Astrocyte of the spinal cord (primary cell): ENCODE measurements around the gene SMARCA4.

Source experiments
- DNase-seq: peaks from one replicate; pipeline ENCODE4 v3.0.0; 2011; ENCODE audit warnings: low read depth, low spot score
- H3K4me3 ChIP-seq: 2 replicates; pipeline ENCODE4 v1.5.1; 2011; ENCODE audit warnings: low read depth, mild to moderate bottlenecking, low read length, moderate library complexity
- CTCF ChIP-seq: IDR thresholded peaks from 2 replicates; pipeline ENCODE4 v1.5.1; 2012; ENCODE audit warnings: low read depth, mild to moderate bottlenecking, low read length, inconsistent platforms
- in situ Hi-C: cut with HindIII; loops from 2 replicates; pipeline ENCODE4 v1.10.0; 2017; ENCODE audit warnings: low sequenced_read_pairs

Gene SMARCA4

DNA sequence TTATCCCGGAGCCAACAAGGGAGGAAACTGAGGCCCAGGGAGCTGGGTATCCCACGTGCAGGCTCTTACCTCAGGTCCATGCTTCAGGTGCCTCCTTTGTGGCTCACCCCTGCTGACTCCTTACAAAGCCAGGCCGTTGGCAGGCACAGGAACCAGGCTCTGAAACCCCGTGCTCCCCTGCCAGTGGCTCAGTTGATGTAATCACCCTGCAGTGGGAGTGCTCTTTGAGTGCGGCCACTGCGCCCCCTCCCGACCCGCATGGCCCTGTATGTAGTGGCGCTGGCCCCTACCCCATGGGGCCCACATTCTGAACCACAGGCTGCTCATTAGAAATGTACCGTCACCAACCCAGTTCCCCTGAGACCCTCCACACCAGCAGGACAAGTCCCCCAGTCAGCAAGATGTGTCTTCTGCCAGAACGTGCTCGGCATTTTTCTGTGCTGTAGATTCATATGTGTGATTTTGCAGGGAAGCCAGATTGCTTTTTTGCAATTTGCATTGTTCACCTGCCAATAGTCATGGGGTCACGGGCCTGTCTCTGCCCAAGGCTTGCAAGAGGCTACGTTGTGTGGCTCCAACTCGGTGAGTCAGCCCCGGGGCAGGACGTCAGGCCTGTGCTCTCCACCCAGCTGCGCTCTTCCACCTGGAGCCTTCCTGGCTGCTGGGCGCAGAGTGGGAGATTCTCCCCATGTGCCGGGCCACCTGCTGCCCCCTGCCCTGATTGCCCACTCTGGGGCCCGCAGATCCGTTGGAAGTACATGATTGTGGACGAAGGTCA, 60.3 kb downstream of the SMARCA4 start:
- no peak for DNase-seq
- no peak overlapping the region for H3K4me3 ChIP-seq
- in situ Hi-C loops = no loop called here
- TF ChIP-seq CTCF = no peak

DNA sequence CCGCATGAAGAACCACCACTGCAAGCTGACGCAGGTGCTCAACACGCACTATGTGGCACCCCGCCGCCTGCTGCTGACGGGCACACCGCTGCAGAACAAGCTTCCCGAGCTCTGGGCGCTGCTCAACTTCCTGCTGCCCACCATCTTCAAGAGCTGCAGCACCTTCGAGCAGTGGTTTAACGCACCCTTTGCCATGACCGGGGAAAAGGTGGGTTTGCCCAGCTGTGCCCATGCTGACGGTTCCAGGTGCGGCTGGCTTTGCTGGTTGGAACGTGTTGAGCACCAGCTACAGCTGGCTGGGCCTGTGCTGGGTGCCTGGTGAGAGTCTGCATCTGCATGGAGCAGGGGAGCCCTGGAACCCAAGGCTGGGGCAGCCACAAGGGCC, 60.9 kb downstream of the SMARCA4 start:
- in situ Hi-C loops = no loop called here
- no peak overlapping the region for H3K4me3 ChIP-seq
- no peak for TF ChIP-seq CTCF
- DNase-seq = no peak

- TF ChIP-seq CTCF = no peak
- no peak for DNase-seq
- in situ Hi-C loops = no loop called here
- no peak overlapping the region for H3K4me3 ChIP-seq
These were observed 62.2 kb downstream of the SMARCA4 start for GRCh38 chr19:11023016-11023415.

GRCh38 chr19:11023710-11024109, 62.9 kb downstream of the SMARCA4 start:
- no peak for TF ChIP-seq CTCF
- DNase-seq = no peak
- in situ Hi-C loops = no loop called here
- no peak overlapping the region for H3K4me3 ChIP-seq

DNA sequence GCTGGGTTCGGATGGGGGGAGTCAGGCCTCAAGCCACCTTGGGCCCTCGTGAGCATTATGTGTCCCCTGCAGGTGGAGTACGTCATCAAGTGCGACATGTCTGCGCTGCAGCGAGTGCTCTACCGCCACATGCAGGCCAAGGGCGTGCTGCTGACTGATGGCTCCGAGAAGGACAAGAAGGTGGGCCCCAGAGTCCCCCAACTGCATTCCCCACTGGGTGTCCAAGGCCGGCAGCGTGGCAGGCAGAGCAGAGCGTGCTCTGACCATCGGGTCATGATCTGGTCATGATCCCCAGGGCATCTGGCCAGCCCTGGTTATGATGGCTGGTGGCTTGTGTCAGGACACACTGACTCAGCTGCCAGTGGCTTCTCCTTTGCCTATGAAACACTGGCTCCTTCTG, 63.4 kb downstream of the SMARCA4 start:
- H3K4me3 ChIP-seq = no peak overlapping the region
- DNase-seq = no peak
- TF ChIP-seq CTCF = no peak
- in situ Hi-C loops = no loop called here

GRCh38 chr19:11025006-11025405, 64.2 kb downstream of the SMARCA4 start:
- no peak overlapping the region for H3K4me3 ChIP-seq
- in situ Hi-C loops = no loop called here
- no peak for DNase-seq
- TF ChIP-seq CTCF = no peak
